HG02642 (cell line): Measurements from ENCODE around the gene MATN4.

Experiments
- ATAC-seq: cut with Tn5 transposase; IDR thresholded peaks from one replicate; pipeline ENCODE4 v1.9.1; 2021; ENCODE audit warnings: mild to moderate bottlenecking; ENCODE audit not compliant: unreplicated experiment, poor library complexity

MATN4 gene

DNA sequence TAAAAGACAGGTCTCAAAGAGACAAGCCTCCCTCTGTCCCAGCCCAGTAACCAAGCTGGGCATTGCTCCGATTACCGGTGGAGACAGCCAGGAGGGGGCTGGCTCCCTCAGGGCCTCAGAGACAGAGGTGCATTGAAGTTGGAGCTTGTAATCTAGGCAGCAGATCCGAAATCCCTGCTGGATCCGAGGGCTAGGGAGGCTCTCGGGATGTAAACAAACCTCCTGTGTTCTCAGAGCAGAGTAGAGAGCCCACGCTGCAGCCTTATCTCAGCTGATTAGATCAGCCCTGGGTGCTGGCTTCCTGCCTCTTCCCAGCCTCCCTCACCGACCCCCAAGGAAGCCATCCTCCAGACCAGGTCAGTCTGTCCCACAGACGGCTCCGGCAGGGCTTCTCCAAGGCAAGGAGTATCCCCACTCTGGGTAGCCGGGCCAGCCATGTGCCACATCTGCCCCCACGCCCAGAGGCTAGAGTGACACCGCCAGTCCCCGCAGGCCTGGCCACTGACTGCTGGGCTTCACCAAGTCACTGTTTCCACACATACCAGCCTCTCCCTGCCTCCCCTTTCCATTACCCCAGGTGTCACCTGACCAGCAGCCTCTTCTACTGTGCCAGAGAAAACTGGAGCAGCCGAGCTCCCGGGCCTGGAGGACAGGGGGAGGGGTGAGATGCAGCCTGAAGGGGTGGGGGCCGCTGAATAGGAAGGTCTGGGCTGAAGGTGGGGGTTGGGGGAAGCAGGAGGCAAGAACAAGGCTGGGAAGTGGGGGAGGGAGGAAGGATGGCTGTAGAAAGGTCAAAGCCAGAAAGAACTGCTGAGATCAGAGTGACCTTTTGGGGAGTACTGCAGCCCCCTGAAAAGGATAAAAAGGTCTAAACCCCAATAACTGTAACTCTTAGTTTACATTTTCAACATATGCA lies 34.1 kb upstream of the MATN4 start:
- no peak for ATAC-seq

DNA sequence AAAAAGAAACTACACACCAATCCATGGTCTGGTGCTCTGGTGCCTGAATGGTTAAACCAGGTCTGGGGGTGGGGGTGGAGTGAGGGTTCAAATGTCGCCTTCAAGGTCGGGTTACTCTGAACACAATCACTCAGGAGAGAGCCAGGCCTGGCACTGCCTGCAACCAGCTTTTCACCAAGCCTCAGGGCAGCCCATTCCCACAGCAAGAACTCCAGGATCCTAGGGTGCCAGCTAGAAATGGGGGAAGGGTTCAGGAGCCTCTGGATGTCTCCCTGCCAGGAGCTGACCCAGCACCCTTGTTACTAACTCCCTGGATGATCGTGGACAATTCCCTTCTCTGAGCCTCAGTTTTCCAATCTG lies 33.5 kb upstream of the MATN4 start:
- no peak for ATAC-seq

DNA sequence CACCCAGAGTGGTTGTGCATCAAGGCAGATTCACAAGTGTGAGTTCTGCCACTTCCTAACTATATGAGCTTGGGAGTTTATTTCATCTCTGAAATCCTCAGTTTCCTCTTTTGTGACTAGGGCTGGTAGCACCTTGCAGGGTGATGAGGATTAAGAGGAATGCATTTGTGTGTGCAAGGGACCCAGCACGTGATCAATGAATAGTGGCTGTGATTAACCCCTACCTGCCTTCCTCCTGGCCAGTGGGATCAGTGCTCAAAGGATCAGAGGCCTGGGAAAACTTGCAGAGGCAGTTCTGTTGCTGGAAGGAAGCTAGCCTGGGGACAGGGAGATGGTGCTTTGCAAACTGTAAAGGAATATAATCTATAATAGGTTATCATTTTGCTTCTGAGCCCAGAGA lies 32.9 kb upstream of the MATN4 start:
- ATAC-seq = no peak

DNA sequence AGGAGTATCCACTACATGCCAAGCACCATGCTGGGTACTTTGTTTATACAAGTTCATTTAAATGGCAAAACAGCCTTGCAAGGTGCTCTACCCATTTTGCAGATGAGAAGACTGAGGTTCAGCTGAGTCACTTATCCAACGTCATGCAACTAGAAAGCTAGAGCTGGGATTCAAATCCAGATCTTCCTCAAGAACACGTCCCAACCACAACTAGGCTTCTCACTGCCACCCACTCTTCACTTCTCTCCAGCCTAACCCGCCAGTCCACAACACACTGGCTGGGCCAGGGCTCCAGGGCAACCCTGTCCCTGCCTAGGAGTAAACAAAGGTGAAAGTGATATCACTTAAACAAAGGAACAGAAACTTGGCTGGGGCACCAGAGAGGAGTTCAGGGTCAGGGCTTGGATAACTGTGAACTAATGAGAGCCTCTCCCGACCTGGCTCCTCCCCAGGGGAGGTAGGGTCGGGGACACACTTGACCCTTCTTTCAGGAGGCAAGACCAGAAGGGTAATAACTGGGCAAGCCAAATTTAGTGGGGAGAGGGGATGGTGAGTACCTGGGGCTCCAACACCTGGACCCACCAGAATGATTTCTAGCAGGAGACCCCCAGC lies 32.2 kb upstream of the MATN4 start:
- ATAC-seq = no peak

DNA sequence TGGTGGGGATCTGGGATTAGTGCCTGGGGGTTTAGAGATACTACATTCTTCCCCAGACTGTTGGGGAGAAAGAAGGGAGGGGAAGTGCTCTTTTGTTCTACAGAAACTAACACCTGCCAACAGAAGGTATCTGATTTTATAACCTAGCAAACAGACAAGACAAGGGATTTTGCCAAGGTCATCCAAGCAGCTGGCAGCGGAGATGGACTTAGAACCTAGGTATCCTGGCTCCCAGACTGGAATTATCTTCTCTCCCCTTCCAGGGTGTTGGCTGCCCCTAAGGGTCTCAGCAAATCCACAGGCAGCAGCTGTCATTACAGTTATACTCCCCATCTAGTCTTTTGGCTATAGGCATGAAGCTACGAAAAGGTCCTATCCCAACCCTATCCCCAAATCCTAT lies 31.7 kb upstream of the MATN4 start:
- ATAC-seq = no peak

DNA sequence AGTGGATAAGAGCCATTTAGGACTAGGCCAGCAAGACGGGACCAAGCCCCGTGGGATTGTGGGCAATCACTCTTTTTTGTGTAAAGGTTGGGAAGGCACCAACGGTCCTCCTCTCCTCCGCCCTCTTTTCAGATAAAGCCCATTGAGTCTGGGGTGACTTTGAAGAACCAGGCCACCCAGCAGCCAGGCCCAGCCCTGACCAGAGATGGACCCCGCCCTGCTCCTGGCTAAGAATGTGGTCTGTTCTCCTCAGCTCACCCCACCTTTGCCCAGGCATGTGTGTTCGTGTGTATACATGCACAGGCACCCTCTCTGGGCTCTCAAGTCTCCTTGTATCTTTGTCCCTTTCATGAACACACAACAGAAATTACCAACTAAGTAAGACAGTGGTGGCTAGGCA lies 31.0 kb upstream of the MATN4 start:
- ATAC-seq = no peak

DNA sequence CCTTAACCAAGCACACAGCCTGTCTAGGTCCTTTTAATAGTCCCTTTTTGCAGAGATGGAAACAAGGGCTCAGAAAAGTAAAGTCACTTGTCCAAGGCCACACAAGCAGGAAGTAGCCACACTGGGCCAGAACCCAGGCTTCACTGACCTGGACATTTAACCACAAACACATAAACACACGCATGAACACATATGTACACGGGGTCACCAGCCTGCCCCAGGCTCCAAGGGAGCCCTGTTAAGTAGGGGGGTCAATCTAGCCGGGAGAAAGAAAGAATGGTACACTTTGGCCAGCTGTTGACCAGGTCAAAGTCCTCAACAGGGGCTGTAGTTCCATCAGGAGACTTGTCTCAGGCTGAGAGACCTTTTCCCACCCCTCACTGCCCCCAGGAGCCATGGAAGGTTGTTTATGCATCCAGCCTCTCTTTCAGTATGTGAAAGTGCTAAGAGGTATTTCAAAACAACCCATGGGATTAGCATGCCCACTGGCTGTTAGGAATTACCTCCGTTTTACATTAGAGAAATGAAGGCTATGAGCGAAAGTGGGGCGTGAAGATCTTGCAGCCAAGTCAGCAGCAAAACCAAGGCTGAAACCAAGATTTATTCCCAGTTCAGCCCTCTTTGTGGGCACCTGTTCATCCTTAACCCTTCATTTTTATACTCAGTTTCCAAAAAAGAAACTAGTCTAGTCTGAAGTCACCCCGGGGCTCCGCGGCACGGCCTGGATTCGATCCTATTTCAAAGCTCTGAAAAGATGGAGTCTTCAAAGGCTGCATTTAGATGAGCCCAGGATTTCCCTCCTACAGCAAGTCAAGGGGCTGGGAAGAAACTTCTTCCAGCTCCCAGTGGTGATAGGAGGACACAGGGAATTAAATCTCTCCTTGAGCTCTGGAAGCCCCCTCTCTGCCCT lies 30.3 kb upstream of the MATN4 start:
- ATAC-seq = no peak

DNA sequence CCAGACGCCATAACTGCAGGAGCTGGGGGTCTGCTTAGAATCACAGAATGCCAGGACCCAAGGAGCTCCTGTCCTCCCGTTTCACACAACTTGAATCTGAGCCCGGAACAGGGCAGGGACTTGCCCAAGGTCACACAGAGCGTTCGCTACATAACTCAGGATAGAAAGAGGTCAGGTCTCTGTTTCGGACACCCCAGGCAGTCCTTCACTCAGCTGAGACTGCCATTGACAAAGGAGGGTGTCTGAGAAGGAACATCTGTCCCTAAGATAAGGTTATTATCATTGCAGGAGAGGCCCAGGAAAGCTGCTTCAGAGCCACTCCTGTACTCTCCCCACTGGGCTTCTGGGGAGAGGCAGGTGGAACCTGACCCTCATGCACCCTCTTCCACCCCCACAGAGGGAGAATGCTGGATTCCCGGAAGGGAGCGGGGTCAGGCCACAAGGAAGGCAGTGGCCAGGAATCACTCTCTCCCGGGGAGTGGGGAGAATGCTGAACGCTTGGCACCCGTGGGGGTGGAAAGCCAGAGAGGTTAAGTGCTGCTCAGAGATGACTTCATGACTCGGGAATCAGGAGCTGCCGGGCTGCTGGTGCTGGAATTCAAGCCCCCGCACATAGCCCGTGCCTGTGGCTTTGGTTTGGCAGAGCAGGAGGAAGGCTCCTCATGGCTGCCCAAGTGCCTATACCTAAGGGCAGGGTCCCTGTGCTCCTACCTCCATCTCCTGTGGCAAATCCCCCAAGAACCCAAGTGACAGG lies 29.4 kb upstream of the MATN4 start:
- ATAC-seq = no peak

DNA sequence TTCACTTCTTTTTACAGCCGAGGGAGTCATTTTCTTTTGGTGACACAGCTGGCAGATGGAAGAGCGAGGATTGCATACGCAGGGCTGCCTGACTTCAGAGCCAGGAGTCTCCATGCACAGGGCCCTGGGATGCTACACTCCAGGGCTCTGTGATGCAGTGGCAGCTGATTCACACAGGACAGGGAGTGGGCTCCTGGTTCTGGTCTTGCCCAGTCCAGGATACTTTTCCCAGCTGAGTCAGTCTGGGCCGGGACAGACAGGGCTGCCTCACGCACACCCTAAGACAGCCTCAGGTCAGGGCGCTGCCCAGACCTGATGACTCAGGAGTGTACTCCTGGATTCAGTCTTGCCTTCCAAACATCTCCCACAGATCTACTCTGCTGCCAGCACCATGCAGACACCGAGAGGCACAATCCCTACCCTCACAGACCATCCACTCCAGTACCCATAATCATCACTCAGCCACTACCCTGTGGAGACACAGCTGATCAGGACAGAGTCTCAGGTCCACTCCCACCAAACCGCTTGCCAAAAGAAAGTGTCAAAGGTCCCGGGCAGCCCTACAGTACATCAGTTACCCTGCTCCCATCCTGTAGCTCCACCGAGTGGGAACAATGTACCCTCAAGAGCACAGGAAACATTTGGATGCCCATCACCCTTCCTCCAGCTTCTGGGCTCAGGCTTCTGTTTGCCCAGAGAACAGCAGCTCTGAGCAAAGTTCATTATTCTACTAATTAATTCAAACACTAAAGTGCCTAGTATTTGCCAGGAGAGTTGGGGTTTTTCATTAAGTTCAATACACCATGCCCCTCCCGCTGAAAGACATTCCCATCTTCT lies 28.6 kb upstream of the MATN4 start:
- ATAC-seq = no peak

DNA sequence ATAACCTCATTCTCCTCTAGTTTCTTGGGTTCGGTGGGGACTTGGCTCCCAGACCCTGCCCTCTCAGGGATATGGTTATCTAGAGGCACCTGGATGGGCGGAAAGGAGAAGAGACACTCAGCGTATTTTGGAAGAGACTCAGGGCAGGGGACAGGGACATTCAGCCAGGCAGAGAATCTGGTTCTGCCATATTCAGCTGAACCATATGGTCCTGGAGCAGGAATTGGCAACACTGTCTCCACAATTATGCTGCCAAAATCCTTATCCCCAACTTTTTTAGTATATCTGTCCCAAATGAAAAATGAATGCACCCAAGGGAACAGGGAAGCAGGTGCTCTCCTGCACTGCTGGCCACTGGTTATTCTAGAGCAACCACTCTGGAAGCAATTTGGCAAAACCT lies 22.4 kb upstream of the MATN4 start:
- ATAC-seq = no peak

DNA sequence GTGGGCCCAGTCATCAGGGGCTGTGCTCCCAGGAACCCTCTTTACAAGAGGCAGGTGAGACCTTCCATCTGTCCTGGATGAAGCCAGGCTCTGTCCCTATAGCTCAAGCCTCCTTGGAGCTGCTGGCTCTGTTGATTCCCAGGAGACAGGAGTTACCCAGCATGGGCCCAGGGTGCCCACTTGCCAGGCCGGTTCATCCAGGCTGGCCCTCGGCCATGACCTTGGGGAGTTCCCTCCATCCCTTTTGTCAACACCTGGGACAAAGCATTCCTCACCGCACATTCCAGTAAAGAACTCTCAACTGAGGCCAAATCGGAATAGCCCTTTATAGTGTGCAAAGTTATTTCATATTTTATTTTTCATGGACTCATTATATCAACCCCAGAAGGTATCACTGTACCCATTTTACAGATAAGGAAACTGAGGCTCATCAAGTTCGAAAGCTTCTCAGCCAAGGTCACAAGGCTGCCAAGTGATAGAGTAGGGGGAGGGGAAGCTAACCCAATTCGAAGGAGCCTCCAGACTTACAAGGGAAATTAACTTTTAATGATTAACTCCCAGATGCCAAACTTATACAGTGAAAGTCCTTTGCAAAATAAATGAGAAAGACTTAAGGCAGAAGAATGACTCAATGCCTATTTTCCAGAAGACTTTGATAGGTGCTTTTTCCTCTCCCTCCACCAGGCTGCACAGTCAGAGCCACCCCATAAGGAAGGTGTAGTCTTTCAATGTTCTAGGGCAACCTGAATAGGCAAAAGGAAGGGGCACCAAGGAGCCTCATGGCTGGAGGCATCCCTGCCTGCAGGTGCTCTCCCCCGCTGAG lies 21.6 kb upstream of the MATN4 start:
- no peak for ATAC-seq

DNA sequence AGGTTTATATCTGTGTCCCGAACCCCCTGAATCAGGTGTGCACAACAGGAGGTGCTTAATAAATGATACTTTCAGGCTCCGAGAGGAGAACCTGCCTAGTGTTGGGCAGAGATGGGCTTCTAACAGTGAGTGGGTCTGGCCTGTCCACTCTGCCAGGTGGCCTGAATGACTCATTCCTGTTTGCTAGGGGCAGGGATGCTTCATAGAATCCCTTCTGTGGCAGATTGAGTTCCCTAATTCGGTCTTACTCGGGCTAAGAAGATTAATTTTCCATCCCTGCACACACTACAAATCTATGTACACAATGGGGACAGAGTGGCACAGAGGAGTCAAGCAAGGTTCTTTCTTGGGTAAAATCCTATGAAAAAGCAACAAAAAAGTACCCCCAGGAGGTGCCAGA lies 20.4 kb upstream of the MATN4 start:
- no peak for ATAC-seq

DNA sequence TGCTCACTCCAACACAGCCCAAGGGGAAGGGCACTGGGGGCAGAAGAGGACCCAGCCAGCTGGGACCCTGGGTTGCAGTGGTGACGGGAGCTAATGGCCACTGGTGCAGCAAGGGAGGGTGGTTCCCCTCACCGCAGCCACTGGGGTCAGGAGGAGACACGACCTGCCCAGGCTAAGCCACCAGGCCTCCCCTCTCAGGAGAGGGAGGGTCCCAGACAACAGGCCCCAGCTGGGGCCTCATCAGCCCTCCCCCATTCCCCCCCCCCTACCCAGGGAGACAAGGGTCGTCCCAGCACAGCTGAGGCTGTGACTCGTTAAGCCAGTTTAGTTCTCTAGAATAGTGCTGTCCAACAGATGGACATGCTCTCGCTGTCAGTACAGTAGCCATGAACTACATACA lies 17.3 kb upstream of the MATN4 start:
- ATAC-seq = no peak

DNA sequence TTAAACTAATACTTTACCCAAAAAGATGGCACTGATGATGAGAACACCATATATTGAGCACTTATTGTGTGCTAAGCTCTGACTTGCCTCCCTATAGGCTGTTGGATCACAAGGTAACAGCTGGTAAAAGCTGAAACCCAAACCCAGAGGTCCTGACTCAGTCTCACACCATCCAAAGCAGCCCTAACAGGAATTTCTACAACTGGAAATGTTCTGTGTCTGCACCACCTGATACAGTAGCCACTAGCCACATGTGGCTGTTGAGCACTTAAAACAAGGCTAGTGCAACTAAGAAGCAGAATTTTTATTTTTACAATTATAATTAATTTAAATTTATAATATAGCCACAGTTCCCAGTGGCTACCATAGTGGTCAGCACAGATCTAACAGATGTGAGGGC lies 15.6 kb upstream of the MATN4 start:
- ATAC-seq = no peak

DNA sequence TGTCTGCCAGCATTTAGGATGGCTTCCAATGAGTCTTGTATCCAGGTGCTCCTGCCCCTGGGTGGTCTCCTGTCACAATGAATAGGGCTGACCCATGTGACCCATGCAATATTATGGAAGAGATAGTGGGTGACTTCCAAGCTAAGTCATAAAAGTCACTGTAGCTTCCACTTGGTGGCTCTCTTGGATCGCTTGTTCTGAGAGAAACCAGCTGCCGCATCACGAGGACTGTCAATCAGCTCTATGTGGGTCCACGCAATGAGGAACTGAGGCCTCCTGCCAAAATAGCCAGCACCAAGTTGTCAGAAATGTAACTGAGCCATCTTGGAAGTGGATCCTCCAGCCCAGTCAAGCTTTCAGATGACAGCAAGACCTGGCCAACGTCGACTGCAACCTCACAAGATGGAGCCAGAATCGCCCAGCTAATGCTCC lies 14.9 kb upstream of the MATN4 start:
- no peak for ATAC-seq

DNA sequence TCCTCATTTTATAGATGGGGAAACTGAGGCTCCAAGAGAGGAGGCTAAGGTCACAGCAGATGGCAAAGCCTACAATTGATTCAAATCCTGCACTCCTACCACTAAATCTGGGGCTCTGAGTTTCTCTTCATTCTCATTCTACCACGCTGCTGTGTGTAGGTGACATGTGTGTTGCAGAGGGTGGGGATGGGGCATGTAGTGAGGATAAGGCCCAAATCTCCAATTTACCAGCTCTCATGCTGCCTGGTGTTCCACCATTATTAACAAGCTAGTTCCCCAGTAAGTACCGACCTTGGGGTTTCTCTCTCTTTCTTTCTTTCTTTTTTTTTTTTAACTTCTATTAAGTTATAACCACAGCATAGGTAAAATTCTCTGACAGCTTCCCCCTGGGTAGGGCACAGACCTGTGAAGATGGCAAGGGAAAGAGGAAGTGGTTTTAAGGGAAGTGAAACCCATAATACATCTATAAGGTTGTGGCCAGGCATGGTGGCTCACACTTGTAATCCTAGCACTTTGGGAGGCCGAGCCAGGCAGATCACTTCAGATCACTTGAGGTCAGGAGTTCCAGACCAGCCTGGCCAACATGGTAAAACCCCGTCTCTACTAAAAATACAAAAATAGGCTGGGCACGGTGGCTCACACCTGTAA lies 13.0 kb upstream of the MATN4 start:
- peak; percentile 52 for ATAC-seq

DNA sequence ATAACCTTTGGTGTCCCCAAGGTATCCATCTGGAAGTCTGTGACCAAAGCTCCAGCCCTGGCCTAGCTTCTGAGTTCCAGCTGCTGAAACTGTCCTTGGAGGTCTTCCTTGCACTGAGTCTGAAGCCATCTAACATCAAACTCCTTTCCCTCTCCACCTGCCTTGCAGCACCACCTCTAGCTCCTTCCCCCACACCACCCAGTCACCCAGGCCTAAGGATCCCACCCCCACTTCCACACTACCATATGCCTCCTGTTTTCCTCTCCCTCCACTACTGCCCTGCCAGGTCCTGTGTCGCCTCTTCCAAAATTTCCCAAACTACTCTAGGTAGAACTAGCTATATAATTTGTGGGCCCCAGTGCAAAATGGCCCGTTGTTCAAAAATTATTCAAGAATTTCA lies 10.8 kb upstream of the MATN4 start:
- ATAC-seq = no peak

DNA sequence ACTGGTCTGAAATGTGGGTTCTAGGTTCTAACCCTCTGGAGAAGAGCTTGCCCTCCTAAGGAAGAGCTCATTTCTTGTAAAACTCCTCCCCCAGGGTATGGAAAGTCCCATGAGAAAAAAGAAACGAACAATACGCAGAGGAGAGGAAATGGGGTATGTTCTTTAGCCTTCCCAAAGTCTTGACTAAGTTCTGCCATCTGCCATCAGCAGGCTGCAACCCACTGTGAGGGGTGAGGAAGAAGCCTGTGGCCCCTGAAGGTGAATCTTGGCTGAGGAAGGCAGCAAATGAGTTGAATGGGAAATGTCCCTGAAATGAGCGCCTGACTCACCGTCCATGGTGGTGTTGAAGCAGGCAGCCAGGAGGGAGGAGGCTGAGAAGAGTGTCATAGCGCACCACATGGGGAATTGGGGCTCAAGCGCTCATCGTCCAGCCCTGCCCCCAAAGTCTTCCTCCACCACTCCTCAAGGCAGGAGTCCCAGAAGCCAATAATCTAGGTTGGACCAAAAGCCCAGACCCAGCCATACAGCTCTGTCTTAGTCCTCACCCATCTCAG lies 10.4 kb upstream of the MATN4 start:
- ATAC-seq = no peak
